Stomach (tissue), 9 donors: ENCODE data around the gene FAM120A. TPM values are rescaled to one million over a fixed set of nuclear protein-coding genes. Genes with fewer than 3 reads are reported as not detected.

Experiments
- DNase-seq, 2 donors: peaks; one replicate each; pipeline versions ENCODE4 v3.0.0 to v3.0.0-alpha.2; 2013 to 2019
- H3K27ac ChIP-seq, 5 donors: fragments of 200-600 bp in 4 of 5; sonication (generic) in 4 of 5; one replicate each; pipeline ENCODE4 v1.5.1; 2013 to 2019; ENCODE audit warnings: mild to moderate bottlenecking in 1 of 5, moderate library complexity in 1 of 5
- H3K27me3 ChIP-seq, 3 donors: fragments of 200-600 bp; sonication (generic); one replicate each; pipeline ENCODE4 v1.5.1; 2017 to 2019; ENCODE audit warnings: mixed run types in 1 of 3
- H3K36me3 ChIP-seq, 4 donors: fragments of 200-600 bp; sonication (generic); 1 replicate in 3 of 4; 2 replicates in 1 of 4; pipeline ENCODE4 v1.5.1; 2016 to 2019
- H3K4me1 ChIP-seq, 4 donors: fragments of 200-600 bp; sonication (generic); one replicate each; pipeline ENCODE4 v1.5.1; 2016 to 2019
- H3K4me3 ChIP-seq, 4 donors: fragments of 200-600 bp; sonication (generic) in 3 of 4; one replicate each; pipeline ENCODE4 v1.5.1; 2016 to 2019; ENCODE audit warnings: mild to moderate bottlenecking in 1 of 4
- H3K9me3 ChIP-seq, 4 donors: fragments of 200-600 bp; sonication (generic); one replicate each; pipeline ENCODE4 v1.5.1; 2016 to 2019
- CTCF ChIP-seq, 7 experiments: fragments of 450-650 bp in 4 of 7; fragments of 200-600 bp in 3 of 7; sonication (generic) in 3 of 7; IDR thresholded peaks; one replicate each; pipeline ENCODE4 v1.5.1; 2016 to 2019; ENCODE audit warnings: antibody characterized with exemption in 7 of 7, control low read depth in 2 of 7, mild to moderate bottlenecking in 1 of 7
- EP300 ChIP-seq: sonication (generic); formaldehyde crosslinking; IDR thresholded peaks from one replicate; pipeline ENCODE4 v1.6.1; 2017; ENCODE audit warnings: antibody characterized with exemption
- POLR2A ChIP-seq, 4 donors: fragments of 450-650 bp; IDR thresholded peaks; one replicate each; pipeline ENCODE4 v1.6.1; 2016; ENCODE audit warnings: antibody characterized with exemption in 4 of 4, control low read depth in 2 of 4, mild to moderate bottlenecking in 1 of 4, moderate library complexity in 1 of 4
- POLR2AphosphoS5 ChIP-seq, 3 donors: sonication (generic); formaldehyde crosslinking; IDR thresholded peaks; one replicate each; pipeline ENCODE4 v1.6.1; 2016; ENCODE audit warnings: antibody characterized with exemption in 3 of 3
- WGBS, 5 donors: extraction: QIAGEN DNeasy Blood & Tissue Kit in 3 of 5; methylation state at CpG; one replicate each; pipeline versions ENCODE4 v1.1.5 to v1.1.7; 2013 to 2018; 5-methylcytosine and 5-hydroxymethylcytosine counted together
- intact Hi-C: fragments of 100-400 bp; cut with DNase I; formaldehyde crosslinking; loops from one replicate; pipeline ENCODE4 v1.15.1; 2023; ENCODE audit warnings: low total_unique reads
- polyA plus RNA-seq, 3 donors: library from polyadenylated mRNA; stranded (reverse); fragments of 200-250 nt; gene quantifications; one replicate each; pipeline ENCODE4 v1.2.3, GENCODE V29; 2013
- total RNA-seq, 5 donors: library from RNA; depleted of rRNA; stranded (reverse); fragments of >200 nt; gene quantifications; one replicate each; pipeline versions ENCODE4 v1.1.0 to v1.2.3, GENCODE V29; 2014 to 2016
- donor health status: healthy with polysubstance abuse.
- donor health status: Bipolar disorder and iron deficiency.
- donor health status: healthy.

FAM120A gene
- total and polyA plus RNA-seq, 8 donors = 35.8 to 192 (median 92.1) TPM

GRCh38 chr9:93467462-93467861 lies 16.0 kb downstream of the FAM120A start:
- 32 to 61% (median 40%) methylated on average over 3 of the region's 3 CpGs for WGBS, 5 donors
- intact Hi-C loops = no loop called here
- peak overlapping the region; percentile 73 to 89 (median 77) for H3K27ac ChIP-seq
- H3K4me1 ChIP-seq = peaks cover 65 to 99% (median 85%) of the 10 kb centered on the region in 4 donors
- H3K27me3 ChIP-seq = no peaks in the 10 kb centered on the region
- peaks cover 0 to 2% (median 0%) of the 10 kb centered on the region in 4 donors for H3K36me3 ChIP-seq
- TF ChIP-seq POLR2AphosphoS5 (IDR thresholded peaks at IDR 0.05) (peak in 1 of 3 donors; percentile 26), EP300 (no peak), CTCF (IDR thresholded peaks at IDR 0.05) (no peak), POLR2A (IDR thresholded peaks at IDR 0.05) (no peak)
- peak; percentile 56 to 65 for DNase-seq
- H3K9me3 ChIP-seq = no peaks in the 10 kb centered on the region
- no peak overlapping the region for H3K4me3 ChIP-seq

GRCh38 chr9:93468763-93469456 lies 17.4 kb downstream of the FAM120A start:
- Histone ChIP-seq H3K36me3 (peaks cover 0 to 12% (median 9%) of the 10 kb centered on the region in 4 donors), H3K4me3 (peak overlapping the region in 2 of 4 donors; percentile 3 to 13), H3K9me3 (no peaks in the 10 kb centered on the region), H3K4me1 (peaks cover 65 to 99% (median 90%) of the 10 kb centered on the region in 4 donors), H3K27me3 (no peaks in the 10 kb centered on the region), H3K27ac (peak overlapping the region; percentile 55 to 89 (median 76))
- DNase-seq = peak in 1 of 2 donors; percentile 68
- 13 to 25% (median 18%) methylated on average over 5 of the region's 5 CpGs for WGBS, 5 donors
- intact Hi-C loops = no loop called here
- TF ChIP-seq POLR2A (IDR thresholded peaks at IDR 0.05) (no peak), CTCF (IDR thresholded peaks at IDR 0.05) (no peak), POLR2AphosphoS5 (IDR thresholded peaks at IDR 0.05) (no peak), EP300 (no peak)

GRCh38 chr9:93470391-93470790 lies 18.9 kb downstream of the FAM120A start:
- H3K4me1 ChIP-seq = peaks cover 51 to 87% (median 79%) of the 10 kb centered on the region in 4 donors

GRCh38 chr9:93471124-93471523 lies 19.6 kb downstream of the FAM120A start:
- H3K27me3 ChIP-seq = no peaks in the 10 kb centered on the region
- peaks cover 44 to 87% (median 76%) of the 10 kb centered on the region in 4 donors for H3K4me1 ChIP-seq
- 36 to 56% (median 50%) methylated on average over 6 of the region's 6 CpGs for WGBS, 5 donors
- TF ChIP-seq CTCF (IDR thresholded peaks at IDR 0.05) = no peak
- TF ChIP-seq POLR2AphosphoS5 (IDR thresholded peaks at IDR 0.05) = peak in 1 of 3 donors; percentile 40
- H3K27ac ChIP-seq = peak overlapping the region in 3 of 5 donors; percentile 42 to 89 (median 84)
- DNase-seq = no peak
- no peaks in the 10 kb centered on the region for H3K9me3 ChIP-seq
- H3K36me3 ChIP-seq = peaks cover 0 to 33% (median 20%) of the 10 kb centered on the region in 4 donors
- intact Hi-C loops = no loop called here
- H3K4me3 ChIP-seq = no peak overlapping the region

More at GRCh38 chr9:93470391-93470790, 18.9 kb downstream of the FAM120A start:
- no peaks in the 10 kb centered on the region for H3K27me3 ChIP-seq
- peak overlapping the region in 4 of 5 donors; percentile 73 to 89 (median 80) for H3K27ac ChIP-seq
- intact Hi-C loops = no loop called here
- 82 to 95% (median 89%) methylated on average over 5 of the region's 5 CpGs for WGBS, 5 donors
- DNase-seq = no peak
- TF ChIP-seq POLR2AphosphoS5 (IDR thresholded peaks at IDR 0.05) (no peak), CTCF (IDR thresholded peaks at IDR 0.05) (no peak), EP300 (no peak), POLR2A (IDR thresholded peaks at IDR 0.05) (no peak)
- peaks cover 0 to 26% (median 18%) of the 10 kb centered on the region in 4 donors for H3K36me3 ChIP-seq
- H3K4me3 ChIP-seq = no peak overlapping the region
- H3K9me3 ChIP-seq = no peaks in the 10 kb centered on the region
